VCaP (cell line): ENCODE results near the gene ZNF32.
A peak's percentile ranks its signal among the peaks of the same experiment; 100 is the strongest.

Experiments used
- H3K27ac ChIP-seq: fragments of 450-650 bp; 2 replicates; pipeline ENCODE4 v1.5.1; 2017
- CTCF ChIP-seq: fragments of 450-650 bp; conservative IDR thresholded peaks from 2 replicates; pipeline ENCODE4 v1.5.1; 2017; ENCODE audit warnings: mild to moderate bottlenecking, moderate library complexity

The ZNF32 gene, protein sequence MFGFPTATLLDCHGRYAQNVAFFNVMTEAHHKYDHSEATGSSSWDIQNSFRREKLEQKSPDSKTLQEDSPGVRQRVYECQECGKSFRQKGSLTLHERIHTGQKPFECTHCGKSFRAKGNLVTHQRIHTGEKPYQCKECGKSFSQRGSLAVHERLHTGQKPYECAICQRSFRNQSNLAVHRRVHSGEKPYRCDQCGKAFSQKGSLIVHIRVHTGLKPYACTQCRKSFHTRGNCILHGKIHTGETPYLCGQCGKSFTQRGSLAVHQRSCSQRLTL

GRCh38 chr10:43648398-43649184 lies at the start of gene ZNF32:
Gene ZNF32 (minus strand): TSS chr10:43648881. CDS start chr10:43646133, 2,748 bp downstream.
- TF ChIP-seq CTCF = no peak

GRCh38 chr10:43698156-43698555 lies 49.5 kb upstream of the ZNF32 start:
- TF ChIP-seq CTCF = no peak
- H3K27ac ChIP-seq = no peak overlapping the region

More at GRCh38 chr10:43648398-43649184, at the start of gene ZNF32:
- H3K27ac ChIP-seq = peak within 1 kb of the TSS; percentile 78

DNA sequence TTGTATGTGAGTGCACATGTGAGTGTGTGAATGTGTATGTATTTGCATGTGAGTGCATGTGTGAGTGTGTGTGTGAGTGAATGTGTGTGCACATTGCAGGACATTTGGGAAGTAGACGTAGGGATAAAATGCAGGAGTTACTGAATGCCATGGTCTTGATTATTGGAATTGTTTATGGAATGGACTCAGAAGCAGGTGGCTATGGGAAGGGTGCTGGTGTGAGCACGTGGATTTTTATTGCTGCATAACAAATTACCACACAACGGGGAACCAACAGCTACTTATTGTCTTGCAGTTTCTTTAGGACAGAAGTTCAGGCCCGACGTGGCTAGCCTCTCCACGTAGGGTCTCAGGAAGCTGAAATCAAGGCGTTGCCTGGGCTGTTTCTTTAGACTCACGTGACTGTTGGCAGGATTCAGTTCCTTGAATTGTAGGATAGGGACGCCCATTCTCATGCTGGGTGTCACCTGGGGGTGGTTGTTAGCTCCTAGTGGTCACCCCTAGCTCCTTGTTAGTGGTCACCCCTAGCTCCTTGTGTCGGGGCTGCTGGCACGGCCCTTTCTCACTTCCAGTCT lies 48.3 kb upstream of the ZNF32 start:
- TF ChIP-seq CTCF = no peak
- H3K27ac ChIP-seq = no peak overlapping the region

DNA sequence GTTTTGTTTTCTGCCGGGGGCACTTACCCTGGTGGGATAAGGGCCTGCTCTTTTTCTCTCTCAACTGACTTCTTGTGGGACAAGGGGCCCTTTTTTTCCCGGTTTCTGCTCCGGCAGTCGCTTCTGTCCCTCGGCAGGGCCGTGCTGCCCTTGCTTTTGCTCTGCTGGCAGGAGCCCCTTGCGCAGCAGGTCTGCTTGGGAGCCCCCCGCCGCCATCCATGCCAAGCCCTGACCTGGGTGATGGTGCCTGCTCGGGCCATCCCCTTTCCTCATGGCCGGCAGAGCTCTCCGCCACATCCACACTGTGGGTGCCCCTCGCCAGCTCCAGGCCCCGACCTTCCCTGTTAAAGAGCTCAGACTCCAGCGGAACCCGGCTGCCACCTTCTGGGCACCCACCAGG lies 47.0 kb upstream of the ZNF32 start:
- H3K27ac ChIP-seq = no peak overlapping the region
- TF ChIP-seq CTCF = no peak

DNA sequence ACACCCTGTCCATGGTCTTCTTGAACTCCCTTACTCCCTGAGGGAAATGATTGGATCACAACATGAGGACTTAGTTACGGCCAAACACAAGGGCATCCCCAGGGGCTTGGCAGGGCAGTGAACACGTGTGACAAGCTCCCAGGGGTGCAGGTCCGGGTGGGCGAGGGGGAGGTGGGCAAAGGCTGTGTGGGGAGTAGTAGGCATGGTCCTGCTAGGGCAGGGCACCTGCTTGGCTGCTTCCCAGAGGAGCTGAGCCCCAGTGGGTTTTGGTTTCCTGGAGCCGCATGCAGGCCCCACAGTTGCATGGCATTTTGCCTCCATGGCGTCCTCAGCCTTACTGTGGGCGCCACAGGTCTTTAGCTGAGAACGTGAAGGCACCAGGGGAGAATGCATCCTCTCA lies 46.6 kb upstream of the ZNF32 start:
- H3K27ac ChIP-seq = no peak overlapping the region

GRCh38 chr10:43694526-43694925 lies 45.8 kb upstream of the ZNF32 start:
- no peak overlapping the region for H3K27ac ChIP-seq
- TF ChIP-seq CTCF = no peak

More for the DNA sequence above, 46.6 kb upstream of the ZNF32 start:
- TF ChIP-seq CTCF = no peak

DNA sequence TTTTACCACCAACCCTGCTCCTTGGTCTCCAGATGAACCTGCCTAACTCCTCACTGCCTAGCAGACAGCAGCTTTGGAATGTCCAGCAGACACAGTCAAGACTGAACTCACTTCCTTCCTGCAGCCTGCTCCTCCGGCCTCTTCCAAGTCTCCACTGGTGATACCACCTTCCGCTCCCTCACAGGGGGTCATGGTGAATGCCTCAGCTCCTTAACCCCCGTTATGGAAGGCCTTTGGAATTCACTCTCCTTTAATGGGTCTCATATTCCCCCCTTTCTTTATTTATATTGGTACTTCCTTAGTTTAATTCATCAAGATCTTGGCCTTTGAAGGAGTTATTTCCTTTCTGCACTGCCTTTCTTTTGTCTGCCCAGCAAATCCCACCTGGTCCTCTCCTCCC lies 44.9 kb upstream of the ZNF32 start:
- no peak overlapping the region for H3K27ac ChIP-seq
- no peak for TF ChIP-seq CTCF
